Tibial artery (tissue), 4 donors: ENCODE measurements around the gene SLC9A9.

Experiments used
- DNase-seq, 2 donors: peaks; one replicate each; pipeline ENCODE4 v3.0.0-alpha.2; 2019
- H3K27ac ChIP-seq, 2 donors: fragments of 200-600 bp; sonication (generic) in 1 of 2; 1 replicate in 1 of 2; 2 replicates in 1 of 2; pipeline ENCODE4 v1.5.1; 2018 to 2019; ENCODE audit warnings: mild to moderate bottlenecking in 1 of 2
- H3K27me3 ChIP-seq, 2 donors: fragments of 200-600 bp; sonication (generic) in 1 of 2; one replicate each; pipeline versions ENCODE4 v1.5.1 to v1.6.0; 2016 to 2019
- H3K36me3 ChIP-seq, 3 donors: fragments of 200-600 bp; sonication (generic) in 2 of 3; one replicate each; pipeline ENCODE4 v1.5.1; 2016 to 2019; ENCODE audit warnings: mild to moderate bottlenecking in 2 of 3
- H3K4me1 ChIP-seq, 4 donors: fragments of 200-600 bp; sonication (generic) in 2 of 4; 1 replicate in 3 of 4; 2 replicates in 1 of 4; pipeline ENCODE4 v1.5.1; 2016 to 2019
- H3K4me3 ChIP-seq, 2 donors: fragments of 200-600 bp; sonication (generic) in 1 of 2; 1 replicate in 1 of 2; 2 replicates in 1 of 2; pipeline ENCODE4 v1.5.1; 2018 to 2019; ENCODE audit warnings: mild to moderate bottlenecking in 2 of 2
- H3K9me3 ChIP-seq, 3 donors: fragments of 200-600 bp; sonication (generic) in 1 of 3; one replicate each; pipeline ENCODE4 v1.5.1; 2016 to 2019
- CTCF ChIP-seq, 2 experiments: fragments of 200-600 bp in 1 of 2; fragments of 450-650 bp in 1 of 2; IDR thresholded peaks; one replicate each; pipeline ENCODE4 v1.5.1; 2017 to 2019; ENCODE audit warnings: antibody characterized with exemption in 2 of 2, mild to moderate bottlenecking in 1 of 2, moderate library complexity in 1 of 2
- intact Hi-C: fragments of 100-400 bp; cut with DNase I; formaldehyde crosslinking; loops from one replicate; pipeline ENCODE4 v1.15.0; 2023; ENCODE audit warnings: low total_unique reads

SLC9A9 gene

GRCh38 chr3:143604402-143605185 lies 243.7 kb downstream of the SLC9A9 start:
- H3K4me1 ChIP-seq = peaks cover 0 to 5% (median under 1%) of the 10 kb centered on the region in 4 donors
- no peaks in the 10 kb centered on the region for H3K27me3 ChIP-seq
- intact Hi-C loops = no loop called here
- H3K27ac ChIP-seq = no peak overlapping the region
- H3K9me3 ChIP-seq = no peaks in the 10 kb centered on the region
- DNase-seq = no peak
- H3K36me3 ChIP-seq = no peaks in the 10 kb centered on the region
- H3K4me3 ChIP-seq = no peak overlapping the region
- no peak for TF ChIP-seq CTCF (IDR thresholded peaks at IDR 0.05)

- H3K27me3 ChIP-seq = no peaks in the 10 kb centered on the region
- H3K36me3 ChIP-seq = no peaks in the 10 kb centered on the region
- H3K27ac ChIP-seq = no peak overlapping the region
- H3K4me1 ChIP-seq = peaks cover 0 to 5% (median under 1%) of the 10 kb centered on the region in 4 donors
- DNase-seq = no peak
- TF ChIP-seq CTCF (IDR thresholded peaks at IDR 0.05) = no peak
- no peaks in the 10 kb centered on the region for H3K9me3 ChIP-seq
- intact Hi-C loops = no loop called here
- H3K4me3 ChIP-seq = no peak overlapping the region
These were observed 244.5 kb downstream of the SLC9A9 start for GRCh38 chr3:143603774-143604173.

GRCh38 chr3:143601723-143602484 lies 246.4 kb downstream of the SLC9A9 start:
- no peak overlapping the region for H3K27ac ChIP-seq
- H3K4me1 ChIP-seq = peaks cover 0 to 2% (median 0%) of the 10 kb centered on the region in 4 donors
- intact Hi-C loops = no loop called here
- H3K27me3 ChIP-seq = no peaks in the 10 kb centered on the region
- DNase-seq = no peak
- H3K4me3 ChIP-seq = no peak overlapping the region
- no peaks in the 10 kb centered on the region for H3K36me3 ChIP-seq
- H3K9me3 ChIP-seq = no peaks in the 10 kb centered on the region
- TF ChIP-seq CTCF (IDR thresholded peaks at IDR 0.05) = no peak

- Histone ChIP-seq H3K36me3 (no peaks in the 10 kb centered on the region), H3K4me3 (no peak overlapping the region), H3K4me1 (peaks cover 0 to 2% (median 0%) of the 10 kb centered on the region in 4 donors), H3K9me3 (no peaks in the 10 kb centered on the region), H3K27ac (no peak overlapping the region), H3K27me3 (no peaks in the 10 kb centered on the region)
- no peak for DNase-seq
- no peak for TF ChIP-seq CTCF (IDR thresholded peaks at IDR 0.05)
- intact Hi-C loops = no loop called here
These were observed 247.2 kb downstream of the SLC9A9 start for GRCh38 chr3:143600756-143601718.
